HepG2 (cell line): ENCODE measurements around the gene TSPYL2. TPM values are rescaled to one million over a fixed set of nuclear protein-coding genes. Genes with fewer than 3 reads are reported as not detected.

Experiments
- HDAC1 ChIP-seq: sonication (generic); formaldehyde crosslinking; IDR thresholded peaks from 2 replicates; pipeline ENCODE4 v1.5.1; 2020; ENCODE audit warnings: mild to moderate bottlenecking, missing genetic modification reagents
- PRMT3 ChIP-seq: sonication (generic); formaldehyde crosslinking; IDR thresholded peaks from 2 replicates; pipeline ENCODE4 v1.8.1; 2022; ENCODE audit warnings: low read depth, mild to moderate bottlenecking, moderate library complexity, missing genetic modification reagents, borderline replicate concordance
- TAF15 ChIP-seq: fragments of 200-400 bp; formaldehyde crosslinking; IDR thresholded peaks from one replicate; pipeline ENCODE4 v1.6.1; 2018; ENCODE audit warnings: mild to moderate bottlenecking, low read depth, low read length; ENCODE audit not compliant: poor library complexity, severe bottlenecking
- TRAFD1 ChIP-seq: sonication (generic); formaldehyde crosslinking; IDR thresholded peaks from 2 replicates; pipeline ENCODE4 v1.5.1; 2020; ENCODE audit warnings: missing genetic modification reagents, mild to moderate bottlenecking, borderline replicate concordance
- TSC22D2 ChIP-seq: sonication (generic); formaldehyde crosslinking; IDR thresholded peaks from 2 replicates; pipeline ENCODE4 v1.5.1; 2020; ENCODE audit warnings: missing genetic modification reagents, mild to moderate bottlenecking, borderline replicate concordance
- XRCC5 ChIP-seq: fragments of 200-400 bp; formaldehyde crosslinking; optimal IDR thresholded peaks from 2 replicates; pipeline ENCODE3; 2017; ENCODE audit warnings: mild to moderate bottlenecking, low read length
- ZFP36 ChIP-seq: fragments of 150-350 bp; IDR thresholded peaks from 2 replicates; pipeline ENCODE4 v1.6.1; 2018; ENCODE audit warnings: borderline replicate concordance, low read length, low read depth; ENCODE audit not compliant: partially characterized antibody
- ZFY ChIP-seq: sonication (generic); formaldehyde crosslinking; IDR thresholded peaks from 2 replicates; pipeline ENCODE4 v1.4.0; 2020; ENCODE audit warnings: missing genetic modification reagents
- ZNF629 ChIP-seq: sonication (generic); formaldehyde crosslinking; conservative IDR thresholded peaks from 2 replicates; pipeline ENCODE4 v1.5.0; 2020; ENCODE audit warnings: missing genetic modification reagents
- ZNF768 ChIP-seq: sonication (generic); formaldehyde crosslinking; IDR thresholded peaks from 2 replicates; pipeline ENCODE4 v1.4.0; 2020; ENCODE audit warnings: missing genetic modification reagents
- ZNF879 ChIP-seq: sonication (generic); formaldehyde crosslinking; IDR thresholded peaks from 2 replicates; pipeline ENCODE4 v1.8.1; 2023; ENCODE audit warnings: missing genetic modification reagents
- polyA plus RNA-seq, 8 experiments: library from polyadenylated mRNA; depleted of rRNA in 3 of 8; stranded (reverse) in 7 of 8; unstranded in 1 of 8; fragments of >200 nt; fragmentation: Illumina TruSeq in 4 of 8; extraction: Trizol in 4 of 8; gene quantifications; 2 replicates each; pipeline versions ENCODE4 v1.2.1 to v1.2.3, GENCODE V29; 2011 to 2016; ENCODE audit warnings: low read depth in 4 of 8, missing spikeins in 1 of 8, mixed read lengths in 1 of 8; ENCODE audit not compliant: insufficient read depth in 1 of 8
- total RNA-seq, 5 experiments: library from RNA; depleted of rRNA; stranded (reverse); fragments of >200 nt; fragmentation: Illumina TruSeq; extraction: Trizol; gene quantifications; 2 replicates each; pipeline ENCODE4 v1.2.3, GENCODE V29; 2016; ENCODE audit warnings: low read depth in 1 of 5
- TF ChIP-seq, protein P1 (sequence below): sonication (generic); formaldehyde crosslinking; IDR thresholded peaks from 2 replicates; pipeline ENCODE4 v1.4.0; 2020; ENCODE audit warnings: mild to moderate bottlenecking, missing genetic modification reagents
- TF ChIP-seq, protein P2 (sequence below), 2 experiments: sonication (generic) in 1 of 2; formaldehyde crosslinking in 1 of 2; IDR thresholded peaks; 2 replicates each; pipeline versions ENCODE4 v1.4.0 to v1.6.1; 2018 to 2020; ENCODE audit warnings: missing genetic modification reagents in 2 of 2, borderline replicate concordance in 1 of 2, low read depth in 1 of 2, mild to moderate bottlenecking in 1 of 2, missing biosample characterization in 1 of 2

The TSPYL2 gene
- total and polyA plus RNA-seq, 2 of the 13 experiments (the other 11 are each of a cell fraction or from before 2014, with no cell fraction given), result 10.1 to 15.5 TPM

DNA sequence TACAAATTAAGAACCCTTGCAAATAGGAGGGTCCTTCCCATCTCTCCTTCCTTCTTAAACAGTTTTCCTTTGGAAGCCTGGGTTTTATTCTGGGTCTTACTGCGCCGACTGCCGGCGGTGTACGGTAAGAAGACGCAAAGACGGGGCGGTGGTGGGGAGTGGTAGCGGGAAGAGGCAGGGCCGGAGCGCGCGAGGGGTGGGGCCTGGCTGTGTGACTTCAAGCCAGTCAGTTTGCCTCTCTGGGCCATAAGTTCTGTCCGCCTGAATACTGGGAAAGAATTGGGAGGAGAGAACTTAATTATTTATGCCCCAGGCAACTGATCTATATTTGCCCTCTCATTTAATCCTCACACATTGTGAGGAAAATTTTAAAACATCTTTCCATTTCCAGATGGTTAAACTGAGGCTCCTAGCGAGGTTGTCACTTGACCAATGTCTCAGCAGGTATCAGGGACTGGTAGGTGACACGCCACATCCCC is 11.0 kb downstream of the TSPYL2 start (continued):
- no peak for TF ChIP-seq ZNF879 (CRISPR knock-in tag)
- TF ChIP-seq ZFP36, result peak; percentile 86
- peak; percentile 43; the same call in 1 of the 2 replicates for TF ChIP-seq HDAC1
- TF ChIP-seq, protein P1, sequence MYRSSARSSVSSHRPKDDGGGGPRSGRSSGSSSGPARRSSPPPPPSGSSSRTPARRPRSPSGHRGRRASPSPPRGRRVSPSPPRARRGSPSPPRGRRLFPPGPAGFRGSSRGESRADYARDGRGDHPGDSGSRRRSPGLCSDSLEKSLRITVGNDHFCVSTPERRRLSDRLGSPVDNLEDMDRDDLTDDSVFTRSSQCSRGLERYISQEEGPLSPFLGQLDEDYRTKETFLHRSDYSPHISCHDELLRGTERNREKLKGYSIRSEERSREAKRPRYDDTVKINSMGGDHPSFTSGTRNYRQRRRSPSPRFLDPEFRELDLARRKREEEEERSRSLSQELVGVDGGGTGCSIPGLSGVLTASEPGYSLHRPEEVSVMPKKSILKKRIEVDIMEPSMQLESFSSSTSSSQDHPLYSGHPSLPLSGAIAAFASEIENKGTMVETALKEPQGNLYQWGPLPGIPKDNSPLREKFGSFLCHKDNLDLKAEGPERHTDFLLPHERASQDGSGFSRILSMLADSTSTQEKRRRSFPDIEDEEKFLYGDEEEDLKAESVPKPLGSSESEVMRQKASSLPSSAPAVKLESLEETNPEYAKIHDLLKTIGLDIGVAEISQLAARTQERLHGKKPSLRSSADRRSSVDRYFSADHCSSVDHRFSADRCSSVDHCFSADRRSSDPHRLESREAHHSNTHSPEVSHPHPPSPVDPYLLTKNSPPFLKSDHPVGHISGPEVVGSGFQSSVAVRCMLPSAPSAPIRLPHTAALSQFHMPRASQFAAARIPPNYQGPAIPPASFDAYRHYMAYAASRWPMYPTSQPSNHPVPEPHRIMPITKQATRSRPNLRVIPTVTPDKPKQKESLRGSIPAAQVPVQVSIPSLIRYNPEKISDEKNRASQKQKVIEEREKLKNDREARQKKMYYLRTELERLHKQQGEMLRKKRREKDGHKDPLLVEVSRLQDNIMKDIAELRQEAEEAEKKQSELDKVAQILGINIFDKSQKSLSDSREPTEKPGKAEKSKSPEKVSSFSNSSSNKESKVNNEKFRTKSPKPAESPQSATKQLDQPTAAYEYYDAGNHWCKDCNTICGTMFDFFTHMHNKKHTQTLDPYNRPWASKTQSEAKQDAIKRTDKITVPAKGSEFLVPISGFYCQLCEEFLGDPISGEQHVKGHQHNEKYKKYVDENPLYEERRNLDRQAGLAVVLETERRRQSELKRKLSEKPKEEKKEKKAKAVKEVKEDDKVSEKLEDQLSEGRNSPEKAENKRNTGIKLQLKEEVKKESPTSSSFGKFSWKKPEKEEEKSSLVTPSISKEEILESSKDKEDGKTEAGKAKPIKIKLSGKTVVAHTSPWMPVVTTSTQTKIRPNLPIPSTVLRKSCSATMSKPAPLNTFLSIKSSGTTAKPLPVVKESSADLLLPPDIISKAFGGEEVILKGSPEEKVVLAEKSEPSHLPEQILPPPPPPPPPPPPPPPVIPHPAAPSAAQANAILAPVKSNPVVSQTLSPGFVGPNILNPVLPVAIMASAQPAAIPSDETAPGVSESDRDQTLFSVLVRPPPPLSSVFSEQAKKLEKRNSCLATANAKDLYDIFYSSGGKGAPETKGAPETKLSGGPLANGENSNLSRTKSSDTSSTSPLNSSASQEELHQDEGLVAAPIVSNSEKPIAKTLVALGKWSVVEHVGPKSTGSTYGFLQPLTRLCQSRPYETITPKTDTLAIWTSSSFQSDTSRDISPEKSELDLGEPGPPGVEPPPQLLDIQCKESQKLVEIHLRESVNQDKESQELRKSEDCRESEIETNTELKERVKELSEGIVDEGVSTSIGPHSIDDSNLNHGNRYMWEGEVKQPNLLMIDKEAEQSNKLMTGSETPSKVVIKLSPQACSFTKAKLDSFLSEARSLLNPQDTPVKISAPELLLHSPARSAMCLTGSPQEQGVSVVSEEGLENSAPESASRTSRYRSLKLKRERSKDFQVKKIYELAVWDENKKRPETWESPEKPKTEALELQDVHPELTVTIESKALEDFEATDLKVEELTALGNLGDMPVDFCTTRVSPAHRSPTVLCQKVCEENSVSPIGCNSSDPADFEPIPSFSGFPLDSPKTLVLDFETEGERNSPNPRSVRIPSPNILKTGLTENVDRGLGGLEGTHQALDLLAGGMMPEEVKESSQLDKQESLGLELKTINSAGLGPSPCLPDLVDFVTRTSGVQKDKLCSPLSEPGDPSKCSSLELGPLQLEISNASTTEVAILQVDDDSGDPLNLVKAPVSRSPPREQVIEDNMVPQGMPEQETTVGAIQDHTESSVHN (CRISPR knock-in tag), result no peak
- TF ChIP-seq ZNF629, result no peak
- peak; percentile 27 for TF ChIP-seq XRCC5
- TF ChIP-seq ZNF768, result peak; percentile 99
- TF ChIP-seq TRAFD1 (CRISPR knock-in tag), result no peak
- TF ChIP-seq, protein P2, sequence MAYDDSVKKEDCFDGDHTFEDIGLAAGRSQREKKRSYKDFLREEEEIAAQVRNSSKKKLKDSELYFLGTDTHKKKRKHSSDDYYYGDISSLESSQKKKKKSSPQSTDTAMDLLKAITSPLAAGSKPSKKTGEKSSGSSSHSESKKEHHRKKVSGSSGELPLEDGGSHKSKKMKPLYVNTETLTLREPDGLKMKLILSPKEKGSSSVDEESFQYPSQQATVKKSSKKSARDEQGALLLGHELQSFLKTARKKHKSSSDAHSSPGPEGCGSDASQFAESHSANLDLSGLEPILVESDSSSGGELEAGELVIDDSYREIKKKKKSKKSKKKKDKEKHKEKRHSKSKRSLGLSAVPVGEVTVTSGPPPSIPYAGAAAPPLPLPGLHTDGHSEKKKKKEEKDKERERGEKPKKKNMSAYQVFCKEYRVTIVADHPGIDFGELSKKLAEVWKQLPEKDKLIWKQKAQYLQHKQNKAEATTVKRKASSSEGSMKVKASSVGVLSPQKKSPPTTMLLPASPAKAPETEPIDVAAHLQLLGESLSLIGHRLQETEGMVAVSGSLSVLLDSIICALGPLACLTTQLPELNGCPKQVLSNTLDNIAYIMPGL (CRISPR knock-in tag; IDR thresholded peaks at IDR 0.05; ENCODE audit: borderline replicate concordance in 1 of 2, low read depth in 1 of 2), result peak in 1 of 2 experiments; percentile 42; a peak in 1 of 4 replicates
- no peak for TF ChIP-seq TSC22D2 (CRISPR knock-in tag)
- TF ChIP-seq PRMT3 (CRISPR knock-in tag), result no peak
- TF ChIP-seq TAF15, result no peak
- TF ChIP-seq ZFY (CRISPR knock-in tag), result no peak
